AG10803 (cell line): ENCODE results near the gene ATXN7L1.

Experiments
- DNase-seq: peaks from one replicate; pipeline ENCODE4 v3.0.0; 2010; ENCODE audit warnings: low read depth
- H3K4me3 ChIP-seq: 2 replicates; pipeline ENCODE4 v1.5.1; 2011; ENCODE audit warnings: mild to moderate bottlenecking, low read length, control low read depth
- TF ChIP-seq, protein P1 (sequence below): conservative IDR thresholded peaks from 2 replicates; pipeline ENCODE4 v1.5.1; 2011; ENCODE audit warnings: mild to moderate bottlenecking, low read length, control low read depth, inconsistent platforms

Gene ATXN7L1

DNA sequence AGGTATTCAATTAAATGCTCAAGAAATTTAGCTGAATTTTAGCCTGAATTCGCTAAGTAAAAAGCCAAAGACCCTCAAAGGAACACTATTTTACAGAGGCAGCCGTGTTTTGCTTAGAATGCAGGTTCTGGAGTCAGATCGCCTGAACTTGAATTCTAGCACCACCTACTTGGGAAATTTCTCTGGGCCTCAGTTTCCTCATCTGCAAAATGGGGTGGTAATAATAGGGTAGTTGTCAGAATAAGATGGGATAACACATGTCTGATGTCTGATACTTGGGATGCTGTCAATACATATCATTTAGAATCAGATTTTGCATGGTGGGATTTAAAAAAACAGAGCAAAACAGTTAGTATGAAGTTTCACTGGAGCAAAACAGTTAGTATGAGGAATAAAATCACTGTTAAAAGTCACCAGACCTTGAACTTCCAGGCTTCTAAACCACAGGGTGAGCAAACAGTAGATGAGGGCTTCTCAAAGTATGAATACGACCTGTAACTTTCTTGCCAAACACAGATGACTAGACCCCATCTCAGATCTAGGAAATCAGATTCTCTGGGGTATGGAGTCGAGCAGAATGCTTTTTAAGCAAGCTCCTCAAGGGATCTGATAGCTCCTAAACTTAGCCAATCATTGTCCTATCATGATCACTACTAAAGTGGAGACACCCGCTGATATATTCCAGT, 75.4 kb downstream of the ATXN7L1 start:
- no peak for DNase-seq
- no peak overlapping the region for H3K4me3 ChIP-seq
- TF ChIP-seq, protein P1, sequence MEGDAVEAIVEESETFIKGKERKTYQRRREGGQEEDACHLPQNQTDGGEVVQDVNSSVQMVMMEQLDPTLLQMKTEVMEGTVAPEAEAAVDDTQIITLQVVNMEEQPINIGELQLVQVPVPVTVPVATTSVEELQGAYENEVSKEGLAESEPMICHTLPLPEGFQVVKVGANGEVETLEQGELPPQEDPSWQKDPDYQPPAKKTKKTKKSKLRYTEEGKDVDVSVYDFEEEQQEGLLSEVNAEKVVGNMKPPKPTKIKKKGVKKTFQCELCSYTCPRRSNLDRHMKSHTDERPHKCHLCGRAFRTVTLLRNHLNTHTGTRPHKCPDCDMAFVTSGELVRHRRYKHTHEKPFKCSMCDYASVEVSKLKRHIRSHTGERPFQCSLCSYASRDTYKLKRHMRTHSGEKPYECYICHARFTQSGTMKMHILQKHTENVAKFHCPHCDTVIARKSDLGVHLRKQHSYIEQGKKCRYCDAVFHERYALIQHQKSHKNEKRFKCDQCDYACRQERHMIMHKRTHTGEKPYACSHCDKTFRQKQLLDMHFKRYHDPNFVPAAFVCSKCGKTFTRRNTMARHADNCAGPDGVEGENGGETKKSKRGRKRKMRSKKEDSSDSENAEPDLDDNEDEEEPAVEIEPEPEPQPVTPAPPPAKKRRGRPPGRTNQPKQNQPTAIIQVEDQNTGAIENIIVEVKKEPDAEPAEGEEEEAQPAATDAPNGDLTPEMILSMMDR, result no peak

DNA sequence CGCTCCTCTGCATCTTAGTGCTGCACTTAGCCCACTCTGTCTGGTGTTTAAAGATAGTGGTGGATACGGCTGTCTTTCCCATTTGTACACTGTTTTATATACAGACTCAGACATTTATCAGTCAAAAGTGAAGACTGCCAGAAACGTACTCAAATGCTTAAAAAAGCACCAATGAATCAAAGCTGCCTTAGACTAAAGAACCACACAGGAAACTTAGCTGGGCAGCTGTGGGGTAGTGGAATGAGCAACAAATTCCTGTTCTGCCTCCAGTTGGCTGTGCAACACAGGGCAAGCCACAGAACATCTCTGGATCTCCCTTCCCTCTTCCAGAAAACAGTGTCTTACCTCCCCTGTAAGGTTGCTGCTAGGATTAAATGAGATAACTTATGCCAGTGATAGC, 76.0 kb downstream of the ATXN7L1 start:
- no peak overlapping the region for H3K4me3 ChIP-seq
- TF ChIP-seq, protein P1, result no peak
- peak; percentile 65 for DNase-seq

DNA sequence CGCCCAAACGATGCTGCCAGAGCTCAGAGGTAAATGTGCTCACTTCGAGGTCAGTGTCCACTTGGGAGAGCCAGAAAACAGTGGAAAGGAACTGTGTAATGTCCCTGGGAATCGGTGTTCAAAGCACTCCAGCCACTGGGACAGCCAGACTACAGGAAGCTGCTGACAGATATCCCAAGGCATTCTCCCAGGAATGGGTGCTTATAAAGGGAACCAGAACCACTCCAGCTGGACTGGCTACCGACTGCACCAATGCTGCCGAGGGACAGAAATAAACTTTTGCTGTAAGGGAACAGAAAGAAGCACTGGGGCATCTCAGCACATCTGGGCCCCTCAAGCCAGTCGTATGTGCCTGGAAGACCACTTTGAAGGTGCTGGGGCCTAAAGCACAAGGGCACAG, 76.7 kb downstream of the ATXN7L1 start:
- peak; percentile 59 for DNase-seq
- no peak overlapping the region for H3K4me3 ChIP-seq
- TF ChIP-seq, protein P1, result no peak

DNA sequence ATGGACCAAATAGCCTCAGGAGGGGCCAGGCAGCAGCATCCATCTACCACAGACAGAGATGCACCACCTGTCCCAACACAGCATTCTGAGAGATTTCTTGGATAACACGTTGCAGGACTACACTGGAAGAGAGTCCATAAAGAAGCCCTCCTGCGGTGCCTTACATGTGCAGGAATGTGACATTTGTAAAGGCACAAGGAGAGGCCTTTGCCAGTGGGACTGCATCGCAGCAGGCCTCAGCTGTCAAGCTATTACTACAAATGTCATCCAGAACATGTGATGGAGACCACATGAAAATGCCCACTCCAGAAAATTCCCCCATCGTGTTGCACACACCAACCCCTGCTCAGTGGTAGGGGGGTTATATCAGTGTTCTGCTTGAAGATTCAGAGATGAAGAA, 77.4 kb downstream of the ATXN7L1 start:
- TF ChIP-seq, protein P1, result no peak
- no peak overlapping the region for H3K4me3 ChIP-seq
- no peak for DNase-seq

DNA sequence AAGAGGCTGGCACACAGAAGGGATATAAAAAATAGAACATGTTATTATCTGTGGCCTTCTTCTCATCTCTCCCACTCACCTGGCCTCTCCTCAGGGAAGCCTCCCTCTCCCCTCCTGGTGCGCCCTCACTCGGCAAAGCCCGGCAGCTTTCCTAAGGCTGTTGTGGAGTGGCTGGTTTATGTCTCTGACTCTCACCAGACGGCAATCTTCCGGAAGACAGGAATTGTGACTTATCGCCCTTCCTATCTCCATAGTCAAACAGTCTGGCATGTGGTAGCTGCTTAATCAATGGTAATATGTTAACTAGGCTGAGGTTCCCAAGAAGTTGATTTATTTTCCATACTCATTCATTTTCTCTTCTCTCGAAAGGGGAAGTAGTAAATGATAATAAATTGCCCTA, 78.7 kb downstream of the ATXN7L1 start:
- TF ChIP-seq, protein P1, result no peak
- no peak for DNase-seq
- H3K4me3 ChIP-seq, result no peak overlapping the region

DNA sequence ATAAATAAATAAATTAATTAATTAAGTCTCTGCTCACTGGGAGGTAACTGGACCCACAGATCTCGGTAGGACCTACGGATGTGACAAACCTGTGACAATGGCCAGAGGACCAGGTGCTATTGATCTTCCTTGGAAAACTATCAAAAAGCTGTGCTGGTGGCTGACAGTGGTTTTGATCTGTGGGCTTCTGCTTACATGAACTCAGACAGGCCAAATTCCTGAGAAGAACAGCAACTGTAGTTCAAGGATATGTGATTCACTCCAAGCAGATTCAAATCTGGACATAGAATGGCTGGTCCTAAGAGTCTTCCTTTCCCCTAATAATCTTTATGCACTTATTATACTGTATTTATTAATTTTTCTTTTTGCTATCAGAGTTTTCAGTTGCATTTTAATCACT, 80.0 kb downstream of the ATXN7L1 start:
- no peak overlapping the region for H3K4me3 ChIP-seq
- DNase-seq, result peak; percentile 65
- TF ChIP-seq, protein P1, result no peak
